HG02759 (cell line): Measurements from ENCODE around the gene AMZ1.
A peak's percentile ranks its signal among the peaks of the same experiment; 100 is the strongest.
"Not testable (repeated sequence)": the region's sequence is repeated elsewhere in the genome, so short reads cannot be mapped to it uniquely, and the experiment has no call there.

Experiments
- ATAC-seq: cut with Tn5 transposase; IDR thresholded peaks from one replicate; pipeline ENCODE4 v1.9.1; 2021; ENCODE audit warnings: mild to moderate bottlenecking, moderate library complexity; ENCODE audit not compliant: unreplicated experiment

AMZ1 gene

DNA sequence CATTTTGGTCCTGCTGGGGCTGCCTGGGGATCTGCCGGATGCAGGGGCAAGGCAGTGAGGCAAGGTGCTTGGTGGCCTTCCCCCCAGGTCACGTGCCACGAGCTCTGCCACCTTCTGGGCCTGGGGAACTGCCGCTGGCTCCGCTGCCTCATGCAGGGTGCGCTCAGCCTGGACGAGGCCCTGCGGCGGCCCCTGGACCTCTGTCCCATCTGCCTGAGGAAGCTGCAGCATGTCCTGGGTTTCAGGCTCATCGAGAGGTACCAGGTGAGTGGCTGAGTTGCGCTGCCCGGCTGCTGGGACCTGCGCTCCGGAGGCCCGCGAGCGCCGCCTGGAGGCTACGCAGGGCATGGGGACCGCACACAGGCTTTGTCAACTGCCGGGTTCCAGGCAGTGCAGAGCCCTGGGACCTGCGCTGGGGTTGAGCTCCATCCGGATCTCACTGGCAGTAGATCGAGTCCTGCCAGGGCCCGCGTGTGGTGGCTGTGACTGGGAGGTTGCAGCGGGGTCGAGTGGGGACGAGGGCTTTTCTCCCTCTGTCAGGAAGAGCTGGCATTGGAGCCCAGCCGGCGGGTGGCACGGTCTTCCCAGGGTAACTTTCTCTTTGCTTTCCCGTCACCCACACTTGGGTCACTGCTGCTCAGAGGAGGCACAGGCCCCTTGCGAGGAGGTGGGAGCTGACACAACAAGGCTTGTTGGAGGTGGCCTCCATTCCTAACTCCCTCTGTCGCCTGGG lies 21.7 kb downstream of the AMZ1 start:
- peak; percentile 84 for ATAC-seq

DNA sequence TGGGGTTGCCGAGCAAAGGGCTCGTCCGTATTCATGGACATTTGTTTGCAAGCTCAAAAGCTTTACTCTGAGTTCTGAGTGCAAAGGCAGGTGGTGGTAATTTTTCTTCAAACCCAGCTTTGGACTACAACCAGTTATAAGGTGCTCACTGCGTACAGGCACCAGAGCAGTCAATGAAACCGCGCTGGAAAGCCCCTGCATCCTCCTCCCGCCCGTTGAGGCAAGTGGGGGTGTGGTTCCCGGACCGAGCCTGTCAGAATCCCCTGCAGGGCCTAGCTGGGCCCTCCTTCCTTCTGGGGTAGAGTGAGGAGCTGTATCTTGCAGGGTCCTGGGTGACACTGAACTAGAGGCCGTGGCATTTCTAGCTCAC lies 22.3 kb downstream of the AMZ1 start:
- peak; percentile 49 for ATAC-seq

DNA sequence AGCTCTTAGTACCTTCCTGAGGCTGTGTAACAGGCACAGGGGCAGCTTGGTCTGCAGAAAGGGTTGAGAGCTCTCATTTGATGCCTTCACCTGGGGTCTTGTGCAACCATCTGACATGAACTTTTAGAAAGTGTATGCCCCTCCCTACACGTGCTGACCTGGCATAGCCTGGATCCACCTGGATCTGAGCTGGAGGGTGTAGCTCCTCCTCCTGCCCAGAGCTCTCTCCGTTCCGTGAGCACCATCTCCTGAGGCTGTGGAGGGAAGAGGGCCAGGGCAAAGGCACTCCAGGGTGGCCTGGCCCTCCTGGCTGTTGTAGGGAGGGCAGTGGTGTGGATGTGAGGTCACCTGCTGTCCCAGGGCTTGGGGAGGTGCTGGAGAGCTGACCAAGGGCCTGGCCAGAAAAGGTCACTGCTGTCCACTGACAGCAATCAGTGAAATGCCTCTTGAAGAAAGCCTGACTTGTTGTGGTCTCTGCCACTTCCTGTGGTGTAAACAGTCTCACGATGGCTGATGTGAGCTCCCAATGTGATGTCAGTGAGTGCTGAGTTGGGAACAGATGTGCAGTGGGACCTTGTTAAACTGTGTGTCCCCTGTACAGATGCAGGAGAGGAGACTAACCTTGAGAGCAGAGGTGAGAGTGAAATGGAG lies 23.0 kb downstream of the AMZ1 start:
- peak; percentile 31 for ATAC-seq

DNA sequence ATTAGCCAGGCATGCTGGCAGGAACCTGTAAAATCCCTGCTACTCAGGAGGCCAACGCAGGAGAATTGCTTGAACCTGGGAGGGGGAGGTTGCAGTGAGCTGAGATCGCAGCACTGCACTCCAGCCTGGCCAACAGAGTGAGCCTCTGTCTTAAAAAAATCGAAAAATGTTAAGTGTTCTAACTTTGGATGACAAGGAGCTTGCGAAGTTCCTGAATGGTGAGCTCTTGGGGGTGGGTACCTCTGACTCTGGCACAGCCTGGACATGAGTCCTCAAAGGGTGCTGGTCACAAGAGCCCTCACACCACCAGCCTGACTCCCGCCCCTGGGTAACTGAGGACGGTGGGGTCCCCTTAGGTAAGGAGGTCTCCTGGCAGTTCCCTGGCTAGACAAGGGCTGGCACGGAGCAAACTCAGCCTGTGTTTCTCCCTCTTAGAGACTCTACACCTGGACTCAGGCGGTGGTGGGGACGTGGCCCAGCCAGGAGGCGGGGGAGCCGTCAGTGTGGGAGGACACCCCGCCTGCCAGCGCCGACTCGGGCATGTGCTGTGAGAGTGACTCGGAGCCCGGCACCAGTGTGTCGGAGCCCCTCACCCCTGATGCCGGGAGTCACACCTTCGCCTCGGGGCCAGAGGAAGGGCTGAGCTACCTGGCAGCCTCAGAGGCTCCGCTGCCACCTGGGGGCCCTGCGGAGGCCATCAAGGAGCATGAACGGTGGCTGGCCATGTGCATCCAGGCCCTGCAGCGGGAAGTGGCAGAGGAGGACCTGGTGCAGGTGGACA lies 24.1 kb downstream of the AMZ1 start:
- ATAC-seq, result no peak

DNA sequence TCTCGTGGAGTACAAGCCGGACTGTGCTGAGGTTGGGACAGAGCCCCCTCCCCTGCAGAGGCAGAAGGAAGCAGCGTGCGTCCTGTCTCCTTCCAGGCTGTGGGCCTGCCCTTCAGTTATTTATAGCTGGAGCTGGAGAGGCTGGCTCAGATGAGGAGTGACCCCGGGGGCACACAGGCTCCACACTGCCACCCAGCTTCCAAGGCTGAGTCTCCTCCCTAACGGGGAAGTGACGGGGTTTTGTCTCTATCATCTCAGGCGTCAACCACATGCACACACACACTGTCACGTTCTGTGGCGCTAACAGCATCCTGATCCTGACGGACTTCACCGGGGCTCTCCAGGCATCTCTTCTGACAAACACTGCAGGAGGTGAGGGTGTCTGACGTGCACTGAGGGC lies 25.4 kb downstream of the AMZ1 start:
- ATAC-seq, result no peak

DNA sequence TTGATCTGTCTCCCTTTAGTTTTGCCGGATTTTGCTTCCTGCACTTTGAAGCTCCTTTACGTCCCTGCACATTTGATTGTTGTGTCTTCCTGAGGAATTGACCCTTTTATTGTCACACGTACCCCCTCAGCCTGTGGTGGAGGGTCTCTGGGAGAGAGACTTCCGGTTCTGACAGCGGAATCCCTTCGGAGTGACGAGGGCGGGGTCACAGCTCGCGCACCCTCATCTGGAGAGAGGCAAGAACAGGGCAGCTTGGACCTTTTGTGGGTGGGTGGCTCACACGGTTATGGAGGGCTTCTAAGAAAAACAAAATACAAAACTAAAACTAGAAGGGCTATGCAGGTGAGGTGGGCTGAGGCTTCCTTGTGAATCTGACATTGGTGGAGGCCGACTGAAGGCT lies 26.0 kb downstream of the AMZ1 start:
- ATAC-seq, result no peak

DNA sequence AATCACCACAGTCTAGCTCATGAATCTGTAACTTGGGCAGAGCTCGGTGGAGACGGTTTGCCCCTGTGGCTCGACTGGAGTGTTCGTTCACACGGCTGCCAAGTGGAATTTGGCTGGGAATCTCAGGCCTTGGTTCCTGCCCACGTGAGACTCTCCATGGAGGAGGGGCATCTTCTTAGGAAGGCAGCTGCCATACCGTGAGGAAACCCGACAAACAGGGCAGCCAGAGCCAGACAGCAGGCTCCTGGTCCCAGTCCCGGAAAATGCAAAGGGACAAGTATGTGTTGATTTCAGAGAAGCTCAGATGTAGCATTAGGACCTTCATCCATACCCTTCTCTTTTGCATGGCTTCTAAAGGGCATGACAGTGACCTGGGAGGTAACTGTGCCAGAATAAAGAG lies 26.6 kb downstream of the AMZ1 start:
- ATAC-seq, result no peak

DNA sequence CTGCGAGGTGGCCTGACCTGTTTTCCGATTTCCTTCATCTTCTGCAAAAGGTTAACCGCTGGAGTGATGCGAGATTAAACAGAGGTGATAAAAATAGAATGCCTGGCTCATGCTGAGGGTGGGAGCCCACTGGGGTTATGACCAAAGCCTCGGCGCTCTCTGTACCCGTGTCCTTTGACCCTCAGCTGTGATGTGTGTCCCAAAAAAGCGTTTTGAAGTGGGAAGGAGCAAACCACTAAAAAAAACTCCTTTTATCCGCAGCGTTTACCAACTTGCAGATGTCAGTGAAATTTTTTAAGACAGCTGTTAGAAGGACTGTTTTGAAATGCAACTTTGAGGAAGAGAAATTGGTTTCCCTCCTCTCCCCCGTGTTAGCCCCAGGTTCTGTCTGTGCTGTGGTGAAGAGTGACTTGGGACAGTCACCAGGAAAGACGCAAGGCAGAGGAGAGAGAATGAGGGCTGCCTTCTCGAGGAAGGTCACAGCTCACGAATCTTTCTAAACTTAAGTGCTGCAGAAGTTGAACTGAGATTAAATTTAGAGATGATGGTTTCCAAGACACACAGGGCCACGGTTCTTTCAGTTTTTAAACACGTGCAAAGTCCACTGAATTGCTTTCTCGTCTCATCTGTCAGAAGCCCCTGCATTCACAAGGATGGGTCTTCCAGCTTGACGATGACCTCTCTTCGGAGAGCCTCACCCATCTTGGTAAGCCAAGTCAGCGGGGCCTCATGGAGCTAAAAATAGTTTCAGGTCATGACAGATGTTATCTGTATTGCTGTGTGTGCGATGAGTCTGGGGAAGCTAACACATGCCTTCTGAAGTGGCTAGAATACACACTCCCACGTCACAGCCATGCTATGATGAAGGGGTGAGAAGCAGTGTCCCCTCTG lies 27.6 kb downstream of the AMZ1 start:
- no peak for ATAC-seq

DNA sequence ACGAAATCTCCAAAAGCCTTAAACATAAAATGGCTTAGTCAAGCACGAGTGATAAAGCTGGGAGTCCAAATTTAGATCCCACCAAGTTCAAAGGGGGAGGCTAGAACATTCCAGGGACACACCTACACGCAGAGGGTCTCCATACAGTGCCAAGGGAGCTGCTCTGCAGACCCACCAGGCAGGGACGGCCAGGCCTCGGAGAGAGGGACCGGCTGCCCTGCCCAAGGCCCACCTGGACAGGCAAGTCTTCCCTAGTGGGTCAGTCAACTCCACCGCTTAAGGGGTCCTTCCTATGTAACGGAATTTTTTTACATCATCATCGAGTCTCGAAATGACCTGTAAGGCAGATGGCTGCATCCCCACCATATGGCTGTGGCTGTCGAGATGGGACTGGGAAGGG lies 28.5 kb downstream of the AMZ1 start:
- no peak for ATAC-seq

DNA sequence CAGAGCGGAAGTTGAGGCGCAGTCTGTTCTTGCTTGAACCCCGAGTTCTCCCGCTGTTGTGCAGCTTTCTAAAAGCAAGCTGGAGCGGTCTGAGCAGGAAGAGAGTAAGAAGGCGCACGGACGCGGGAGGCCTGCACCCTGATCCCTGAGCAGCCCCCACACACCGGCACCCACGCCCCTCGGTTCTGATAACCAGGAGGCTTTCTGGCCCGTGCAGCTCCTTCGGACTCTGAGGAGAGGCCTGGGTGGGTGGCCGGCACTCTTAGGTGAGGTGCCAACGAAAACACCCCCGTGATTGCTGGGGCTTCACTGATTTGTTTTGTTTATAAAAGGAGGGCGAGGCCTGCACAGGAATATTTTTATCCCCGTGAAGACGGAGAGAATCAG lies 28.9 kb downstream of the AMZ1 start:
- no peak for ATAC-seq

DNA sequence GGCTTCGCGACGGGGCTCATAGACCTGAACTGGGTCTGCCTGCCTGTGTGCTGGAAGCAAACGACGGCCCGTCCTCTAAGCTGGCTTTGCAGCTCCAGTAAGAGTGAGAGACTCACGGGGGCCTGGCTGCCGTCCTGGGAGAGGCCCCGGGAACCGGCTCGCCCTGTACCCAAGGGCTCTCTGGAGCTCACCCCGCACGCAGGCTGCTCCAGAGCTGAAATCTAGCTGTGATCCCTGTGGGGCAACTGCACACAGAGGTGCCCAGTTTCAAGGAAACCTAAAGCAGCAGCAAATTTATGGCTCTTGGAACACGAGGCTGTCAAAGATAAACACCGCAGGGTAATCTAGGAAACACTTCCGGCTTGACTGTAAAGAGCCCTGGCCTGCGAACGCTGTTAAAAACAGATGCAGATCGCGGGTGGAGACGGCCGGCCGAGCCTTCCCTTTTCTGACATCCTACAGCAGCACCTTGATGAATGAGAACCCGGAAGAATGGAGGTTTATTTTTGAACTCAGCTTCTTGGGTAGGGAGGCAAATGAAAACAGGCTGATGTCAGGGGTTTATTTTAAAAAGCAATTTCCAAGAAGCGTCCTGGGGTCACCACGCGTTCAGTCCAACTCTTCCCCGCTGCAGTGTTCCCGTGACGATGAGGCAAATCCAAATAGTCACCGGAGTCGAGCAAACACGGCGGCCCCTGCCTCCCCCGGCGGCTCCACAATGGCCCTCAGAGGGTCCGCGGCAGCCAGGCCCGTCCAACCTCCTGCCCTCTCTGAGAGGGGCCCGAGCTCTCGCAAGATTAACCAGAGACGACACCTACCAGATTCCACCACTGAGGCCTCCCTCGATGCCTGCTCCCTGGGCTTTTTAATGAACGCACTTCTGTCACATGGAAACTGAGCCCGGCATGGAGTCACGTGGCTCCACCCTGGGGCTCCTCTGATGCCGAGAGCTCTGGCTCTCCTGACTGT lies 29.6 kb downstream of the AMZ1 start:
- no peak for ATAC-seq

DNA sequence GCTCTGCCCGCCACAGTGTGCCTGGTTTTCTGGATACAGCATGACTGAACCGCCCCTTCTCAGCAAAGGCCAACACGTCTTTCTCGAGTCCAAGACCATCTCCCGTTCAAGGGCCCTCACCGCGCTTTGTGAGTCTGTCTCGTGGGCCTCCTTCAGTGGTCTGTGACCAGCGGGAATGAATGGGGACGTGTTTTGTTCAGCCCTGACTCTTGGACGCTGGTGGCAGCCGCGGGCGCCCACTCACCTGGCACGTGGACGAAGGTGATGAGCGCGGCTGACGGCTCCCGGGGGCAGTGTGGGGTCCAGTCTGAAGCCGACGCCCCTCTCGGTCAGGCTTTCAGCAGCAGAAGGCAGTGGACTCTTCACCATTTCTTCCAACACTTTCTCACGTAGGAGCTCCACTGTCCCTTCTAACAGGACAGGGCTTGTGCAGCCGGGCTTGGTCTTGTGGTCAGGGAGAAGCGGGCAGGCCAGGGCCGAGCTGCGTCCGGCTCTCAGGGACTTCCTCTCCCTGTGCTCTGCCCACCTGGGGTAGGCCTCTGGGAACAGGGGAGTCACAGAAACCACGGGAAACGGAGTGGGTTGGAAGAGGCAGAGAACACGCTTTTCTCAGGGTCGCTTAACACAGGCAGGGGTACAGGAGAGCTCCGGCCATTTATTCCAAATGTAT lies 30.4 kb downstream of the AMZ1 start:
- ATAC-seq, result no peak

DNA sequence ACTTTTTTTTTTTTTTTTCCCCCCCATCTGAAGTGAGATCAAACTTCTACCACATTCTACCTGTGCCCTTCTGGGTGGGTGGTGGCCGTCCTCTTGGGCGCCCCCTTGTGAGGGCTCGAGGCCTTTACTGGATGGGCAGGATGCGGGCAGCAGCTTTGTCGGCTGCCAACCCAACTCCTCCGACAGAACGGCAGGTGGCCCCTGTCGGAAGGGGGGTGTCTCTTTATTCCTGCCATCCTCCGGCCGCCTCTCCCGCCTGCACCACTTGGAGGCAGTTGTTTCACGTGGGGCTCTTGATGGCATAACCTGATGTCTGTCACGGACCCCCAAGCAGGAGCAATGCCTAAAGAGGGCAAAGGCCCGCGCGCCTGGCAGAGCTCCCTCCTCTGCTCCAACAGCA lies 31.0 kb downstream of the AMZ1 start:
- no peak for ATAC-seq

DNA sequence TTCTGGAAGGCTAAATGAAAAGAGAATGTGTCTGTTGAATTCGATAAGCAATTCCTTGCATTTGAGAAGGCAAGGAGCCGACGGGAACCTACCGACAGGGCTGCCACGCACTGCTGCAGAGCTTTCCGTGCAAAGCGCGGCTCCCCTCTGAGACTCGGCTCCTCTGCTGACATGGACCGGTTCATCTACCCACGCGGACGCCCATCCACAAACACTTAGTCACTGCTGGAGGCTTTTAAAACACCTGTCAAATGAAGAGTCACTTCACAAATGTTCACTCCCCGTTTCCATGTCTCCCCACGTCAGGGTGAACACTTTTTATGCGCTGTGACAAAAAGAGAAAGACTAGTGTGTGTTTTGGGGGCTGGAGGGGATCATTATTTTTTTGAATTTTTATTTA lies 32.0 kb downstream of the AMZ1 start:
- no peak for ATAC-seq

DNA sequence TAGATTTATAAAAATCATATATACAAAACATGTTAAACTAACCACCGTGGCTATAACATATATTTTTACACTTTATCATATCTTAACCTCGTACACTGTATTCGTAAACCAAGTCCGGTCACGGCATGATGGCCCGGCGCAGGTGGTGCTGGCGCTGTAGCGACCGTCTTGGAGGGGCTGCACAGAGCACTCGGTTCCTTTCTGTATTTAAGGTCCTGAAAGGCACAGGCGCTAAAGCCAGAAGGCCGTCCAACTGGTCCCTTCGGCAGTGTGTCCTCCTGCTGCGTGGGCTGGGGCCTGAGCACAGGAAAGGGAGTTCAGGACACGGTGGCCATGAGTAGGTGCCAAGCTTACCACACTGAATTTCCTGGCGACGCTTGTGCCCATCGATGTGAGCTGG lies 33.8 kb downstream of the AMZ1 start:
- ATAC-seq, result no peak

DNA sequence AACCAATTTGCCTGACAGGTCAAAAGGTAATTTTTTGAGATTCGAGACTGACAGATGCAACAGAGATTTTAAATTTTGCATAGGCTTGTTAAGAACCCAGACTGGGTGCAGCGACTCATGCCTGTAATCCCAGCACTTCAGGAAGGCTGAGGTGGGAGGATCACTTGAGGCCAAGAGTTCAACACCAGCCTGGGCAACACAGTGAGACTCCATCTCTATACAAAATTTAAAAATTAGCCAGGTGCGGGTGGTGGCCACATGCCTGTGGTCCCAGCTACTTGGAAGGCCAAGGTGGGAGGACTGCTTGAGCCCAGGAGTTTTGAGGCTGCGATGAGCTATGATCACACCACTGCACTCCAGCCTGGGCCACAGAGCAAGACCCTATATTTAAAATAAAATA lies 34.6 kb downstream of the AMZ1 start:
- ATAC-seq, result no peak

DNA sequence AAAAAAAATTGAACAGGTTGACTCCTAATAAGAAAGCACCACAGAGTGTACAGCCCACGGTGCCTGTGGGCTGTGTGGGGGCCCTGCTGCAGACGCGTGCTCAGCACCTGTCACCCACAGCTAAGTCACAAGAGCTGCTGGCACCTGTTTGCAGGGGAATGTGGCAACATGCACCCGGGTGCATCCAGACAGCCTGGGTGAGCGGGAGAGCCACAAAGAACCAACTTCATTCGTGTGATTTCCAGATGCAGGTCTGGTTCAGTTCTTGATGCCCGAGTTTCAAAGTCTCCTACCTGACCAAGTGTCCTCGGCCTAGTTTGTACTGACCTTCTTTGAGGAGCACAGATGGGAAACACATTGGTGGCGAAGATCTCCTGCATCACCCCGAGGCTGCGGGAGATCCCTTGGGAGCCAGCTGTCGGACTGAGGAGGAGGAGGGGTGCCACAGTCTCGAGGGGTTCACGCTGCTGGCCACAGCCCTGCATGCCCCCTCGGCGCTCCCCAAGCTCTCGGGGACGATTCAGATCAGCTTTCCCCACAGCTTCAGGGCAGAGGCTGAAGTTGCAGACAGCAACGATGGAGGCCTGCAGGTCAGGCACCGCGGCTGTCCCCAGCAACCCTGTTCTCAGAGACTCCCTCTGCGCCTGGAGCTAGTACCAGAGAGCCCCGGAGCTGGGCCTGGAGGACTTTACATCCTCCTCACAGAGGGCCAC lies 35.3 kb downstream of the AMZ1 start:
- ATAC-seq, result no peak

DNA sequence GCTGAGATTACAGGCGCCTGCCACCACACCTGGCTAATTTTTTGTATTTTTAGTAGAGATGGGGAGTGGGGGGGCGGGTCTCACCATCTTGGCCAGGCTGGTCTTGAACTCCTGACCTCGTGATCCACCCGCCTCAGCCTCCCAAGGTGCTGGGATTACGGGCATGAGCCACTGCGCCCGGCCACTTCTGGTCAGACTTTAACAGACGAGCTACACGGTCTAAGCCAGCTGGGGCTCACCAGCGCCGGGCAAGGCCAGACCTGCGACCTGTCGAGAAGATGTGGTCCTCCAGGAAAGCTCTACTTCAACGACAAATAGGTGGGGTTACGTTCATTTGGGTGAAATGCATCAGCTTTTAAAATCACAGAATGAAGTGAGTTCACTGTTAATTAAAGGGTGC lies 36.0 kb downstream of the AMZ1 start:
- not testable (repeated sequence) for ATAC-seq
